Measurements from ENCODE around the gene ADH7.

GRCh38 chr4:99414401-99414800 lies 20.7 kb downstream of the ADH7 start:
- TF ChIP-seq SIN3A (IDR thresholded peaks at IDR 0.05; ENCODE audit: borderline replicate concordance, insufficient read depth, low read length) = no peak
- no peak for TF ChIP-seq POLR2AphosphoS5 (IDR thresholded peaks at IDR 0.05; ENCODE audit: low read depth, low read length)
- no peak for TF ChIP-seq TAF1 (IDR thresholded peaks at IDR 0.05; ENCODE audit: borderline replicate concordance, insufficient read depth, low read length)
- TF ChIP-seq REST (IDR thresholded peaks at IDR 0.05; ENCODE audit: insufficient read depth in 1 of 2, low read depth in 2 of 2, low read length in 2 of 2) = no peak
